Karpas-422 (cell line): ENCODE measurements around the gene HYDIN. TPM values are rescaled to one million over a fixed set of nuclear protein-coding genes. Genes with fewer than 3 reads are reported as not detected.
A peak's percentile ranks its signal among the peaks of the same experiment; 100 is the strongest.
"Not testable (repeated sequence)": the region's sequence is repeated elsewhere in the genome, so short reads cannot be mapped to it uniquely, and the experiment has no call there.

ENCODE experiments used
- DNase-seq: peaks from one replicate; pipeline ENCODE4 v3.0.0-alpha.2; 2015
- H2AFZ ChIP-seq: fragments of 200-600 bp; sonication (generic); 2 replicates; pipeline ENCODE4 v1.6.1; 2014; ENCODE audit warnings: antibody characterized with exemption, low read length, mixed read lengths
- H3K27ac ChIP-seq: fragments of 200-600 bp; sonication (generic); 2 replicates; pipeline ENCODE4 v1.5.1; 2014; ENCODE audit warnings: mild to moderate bottlenecking, low read length, moderate library complexity
- H3K27me3 ChIP-seq: fragments of 200-600 bp; sonication (generic); 2 replicates; pipeline ENCODE4 v1.6.1; 2014; ENCODE audit warnings: low read length, mixed read lengths
- H3K36me3 ChIP-seq: fragments of 200-600 bp; sonication (generic); 2 replicates; pipeline ENCODE4 v1.6.1; 2014; ENCODE audit warnings: low read length, mixed read lengths; ENCODE audit not compliant: insufficient read depth
- H3K4me1 ChIP-seq: fragments of 200-600 bp; sonication (generic); 2 replicates; pipeline ENCODE4 v1.6.1; 2014; ENCODE audit warnings: mild to moderate bottlenecking, low read length, mixed read lengths
- H3K4me2 ChIP-seq: fragments of 200-600 bp; sonication (generic); 2 replicates; pipeline ENCODE4 v1.6.1; 2014; ENCODE audit warnings: low read length, low read depth, mild to moderate bottlenecking; ENCODE audit not compliant: poor library complexity, severe bottlenecking
- H3K4me3 ChIP-seq: fragments of 200-600 bp; sonication (generic); 2 replicates; pipeline ENCODE4 v1.5.1; 2014; ENCODE audit warnings: mild to moderate bottlenecking, antibody characterized with exemption, low read length, mixed read lengths
- H3K79me2 ChIP-seq: fragments of 200-600 bp; sonication (generic); 2 replicates; pipeline ENCODE4 v1.6.1; 2014; ENCODE audit warnings: mild to moderate bottlenecking, low read length, mixed read lengths
- H3K9ac ChIP-seq: fragments of 200-600 bp; sonication (generic); 2 replicates; pipeline ENCODE4 v1.6.0; 2014; ENCODE audit warnings: low read length
- H3K9me2 ChIP-seq: fragments of 200-600 bp; sonication (generic), shearing (Covaris generic); replicated peaks from 2 replicates; pipeline ENCODE4 v1.6.0; 2014; ENCODE audit warnings: mild to moderate bottlenecking, low read length, moderate library complexity; ENCODE audit not compliant: insufficient read depth
- H3K9me3 ChIP-seq: fragments of 300-700, 200-600 bp; sonication (generic); 2 replicates; pipeline ENCODE4 v1.6.1; 2014; ENCODE audit warnings: low read length, mixed read lengths
- H4K20me1 ChIP-seq: fragments of 200-600 bp; sonication (generic); 2 replicates; pipeline ENCODE4 v1.6.1; 2014; ENCODE audit warnings: mild to moderate bottlenecking, antibody characterized with exemption, low read length, low read depth; ENCODE audit not compliant: insufficient read depth
- total RNA-seq: library from RNA; depleted of rRNA; stranded (reverse); fragments of >200 nt; shearing (Covaris generic); gene quantifications from 2 replicates; pipeline ENCODE4 v1.2.3, GENCODE V29; 2014; ENCODE audit warnings: low replicate concordance

HYDIN gene
- total RNA-seq, 1 experiment from 2014 or later: not detected

DNA sequence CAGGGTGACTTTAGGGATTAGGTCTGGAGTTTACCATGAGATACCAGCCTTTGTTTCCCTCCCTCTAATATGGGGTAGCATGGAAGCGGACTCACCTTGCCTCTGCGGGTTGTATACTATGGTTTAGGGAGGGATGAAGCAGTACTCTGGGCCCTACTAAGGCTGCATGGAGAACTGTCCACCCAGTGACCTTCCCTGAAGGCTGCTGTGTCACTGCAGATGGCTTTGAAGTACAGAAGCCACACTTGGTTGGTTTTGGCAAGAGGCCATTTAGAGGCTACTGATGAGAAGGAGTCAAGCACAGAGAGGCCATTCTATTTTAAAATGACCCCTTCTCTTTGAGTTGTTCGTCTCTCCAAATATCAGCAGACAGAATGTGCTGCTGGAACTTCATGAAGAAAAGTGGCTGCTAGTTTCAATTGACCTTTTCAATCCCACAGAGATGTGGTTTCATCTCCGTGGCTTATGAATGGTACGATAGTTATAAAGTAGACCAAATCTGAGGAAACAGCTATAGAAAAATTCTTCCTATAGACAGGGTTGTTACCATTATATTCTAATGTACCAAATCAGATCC is 208.5 kb downstream of the HYDIN start:
- not testable (repeated sequence) for H3K9ac ChIP-seq, H3K9me3 ChIP-seq, H3K4me1 ChIP-seq, H3K4me3 ChIP-seq, H4K20me1 ChIP-seq, H3K27ac ChIP-seq, H3K9me2 ChIP-seq, H3K36me3 ChIP-seq, H3K79me2 ChIP-seq, H3K27me3 ChIP-seq, H2AFZ ChIP-seq, H3K4me2 ChIP-seq, DNase-seq

DNA sequence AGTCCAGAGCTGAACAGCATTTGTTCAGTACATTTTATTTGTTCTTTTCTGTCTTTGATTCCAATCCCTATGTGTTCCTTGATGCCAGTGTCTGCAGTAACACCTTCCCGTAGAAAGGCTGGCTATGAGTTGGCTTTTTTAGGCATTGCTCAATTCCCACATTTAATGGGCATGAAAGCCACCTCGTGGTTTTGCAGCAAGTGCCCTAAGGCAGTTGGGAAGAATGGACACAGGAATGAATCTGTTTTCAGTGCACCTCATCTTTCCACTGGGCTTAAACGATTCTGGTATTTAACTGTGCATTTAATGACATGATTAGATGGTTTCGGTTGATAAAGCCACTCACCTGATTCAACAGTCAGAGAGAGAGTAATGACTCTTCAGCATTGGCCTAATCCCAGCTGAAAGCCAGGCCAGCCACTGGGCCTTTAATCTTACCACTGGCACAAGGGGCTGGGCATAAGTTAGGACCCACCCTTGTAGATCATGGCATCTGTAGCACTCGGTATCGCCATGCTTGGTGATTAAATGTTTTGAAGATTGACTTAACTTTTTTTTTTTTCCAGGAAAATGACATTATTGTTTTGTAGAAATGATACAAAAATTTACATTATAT is 211.3 kb downstream of the HYDIN start:
- H3K36me3 ChIP-seq, H2AFZ ChIP-seq, DNase-seq, H3K4me3 ChIP-seq, H3K79me2 ChIP-seq, H3K9me3 ChIP-seq, H3K27me3 ChIP-seq, H3K27ac ChIP-seq, H3K4me1 ChIP-seq, H3K9ac ChIP-seq, H4K20me1 ChIP-seq, H3K9me2 ChIP-seq, H3K4me2 ChIP-seq: not testable (repeated sequence)

DNA sequence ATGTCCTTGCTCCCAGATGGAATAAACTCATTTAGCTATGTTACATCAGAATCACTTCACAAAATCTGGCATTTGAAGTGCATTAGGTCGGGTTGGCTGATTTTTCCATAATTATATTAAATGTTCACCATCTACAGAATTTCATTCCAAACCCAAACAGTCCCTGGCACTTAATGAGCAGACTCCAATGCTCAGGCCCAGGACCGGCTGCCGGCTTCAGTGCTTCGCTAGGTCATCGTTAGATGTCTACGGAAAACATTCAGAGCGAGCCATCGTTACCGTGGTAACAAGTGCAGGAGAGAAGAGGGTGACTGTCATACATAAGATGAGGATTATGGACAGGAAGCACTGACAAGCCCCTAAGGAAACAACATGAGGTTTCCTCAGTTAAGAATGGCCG is 215.1 kb downstream of the HYDIN start:
- H3K4me3 ChIP-seq, H3K9ac ChIP-seq: not testable (repeated sequence)

DNA sequence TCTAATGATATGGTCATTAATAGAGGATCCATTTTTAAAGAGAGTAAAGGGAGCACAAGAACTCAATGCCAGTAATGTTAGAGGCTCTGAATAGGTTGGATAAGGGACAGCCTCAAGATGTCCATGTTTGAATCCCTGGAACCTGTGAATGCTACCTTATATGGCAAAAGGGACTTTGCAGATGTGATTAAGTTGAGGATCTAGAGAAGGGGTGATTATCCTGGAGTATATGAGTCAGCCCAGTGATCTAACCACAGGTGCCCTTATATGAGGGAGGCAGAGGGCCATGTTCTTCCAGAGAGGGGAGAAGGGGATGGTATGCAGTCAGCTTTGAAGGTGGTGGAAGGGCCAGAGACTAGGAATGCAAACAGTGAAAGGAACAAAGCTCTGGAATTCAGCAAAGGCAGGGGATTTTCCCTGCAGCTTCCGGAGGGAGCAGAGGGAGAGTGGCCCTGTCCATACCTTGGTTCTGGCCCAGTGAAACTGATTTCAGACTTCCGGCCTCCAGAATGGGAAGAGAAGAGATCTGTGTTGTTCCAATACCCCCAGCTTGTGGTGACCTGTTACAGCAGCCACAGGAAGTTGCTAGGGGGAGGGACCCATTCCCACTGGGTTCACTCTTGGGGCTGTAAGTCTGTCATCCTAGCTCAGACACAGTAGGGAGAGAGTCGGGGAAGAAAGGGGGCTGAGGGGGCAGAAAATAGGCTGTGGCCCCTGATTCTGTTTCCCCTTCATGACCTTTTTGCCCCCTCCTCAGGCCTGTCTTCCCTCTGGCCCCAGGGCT is 220.9 kb downstream of the HYDIN start:
- H3K4me2 ChIP-seq, DNase-seq, H3K4me1 ChIP-seq, H3K4me3 ChIP-seq, H3K9me2 ChIP-seq, H2AFZ ChIP-seq, H3K36me3 ChIP-seq, H3K79me2 ChIP-seq, H3K27me3 ChIP-seq, H3K9ac ChIP-seq, H4K20me1 ChIP-seq, H3K9me3 ChIP-seq, H3K27ac ChIP-seq: not testable (repeated sequence)

More for the DNA sequence above, 215.1 kb downstream of the HYDIN start:
- H3K4me1 ChIP-seq, H3K27ac ChIP-seq, H3K4me2 ChIP-seq, H4K20me1 ChIP-seq, H3K79me2 ChIP-seq, H3K9me3 ChIP-seq, H3K9me2 ChIP-seq, H2AFZ ChIP-seq, H3K36me3 ChIP-seq, DNase-seq, H3K27me3 ChIP-seq: not testable (repeated sequence)

DNA sequence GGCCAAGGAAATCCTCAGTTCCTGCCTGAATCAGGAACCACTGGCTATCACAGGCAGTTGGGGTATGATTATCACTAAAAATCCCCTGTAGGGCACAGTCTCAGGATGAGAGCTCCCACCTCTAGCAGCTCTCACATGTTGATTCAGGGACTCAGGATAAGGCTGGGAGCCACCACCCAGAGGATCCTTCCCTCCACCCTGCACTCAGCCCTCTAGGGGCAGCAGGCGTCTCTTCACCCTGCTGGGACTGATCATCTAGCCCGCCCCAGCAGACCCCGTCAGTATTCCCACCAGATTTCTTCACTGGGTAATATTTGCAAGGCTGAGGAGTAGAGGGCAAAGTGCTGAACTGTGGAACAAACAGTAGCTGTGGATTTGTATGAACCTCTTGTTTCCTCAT is 224.0 kb downstream of the HYDIN start:
- not testable (repeated sequence) for H3K27ac ChIP-seq, H3K9me3 ChIP-seq, H3K4me3 ChIP-seq, H3K79me2 ChIP-seq, H3K9me2 ChIP-seq, DNase-seq, H3K36me3 ChIP-seq, H3K27me3 ChIP-seq, H3K4me2 ChIP-seq, H4K20me1 ChIP-seq, H3K4me1 ChIP-seq, H2AFZ ChIP-seq, H3K9ac ChIP-seq

DNA sequence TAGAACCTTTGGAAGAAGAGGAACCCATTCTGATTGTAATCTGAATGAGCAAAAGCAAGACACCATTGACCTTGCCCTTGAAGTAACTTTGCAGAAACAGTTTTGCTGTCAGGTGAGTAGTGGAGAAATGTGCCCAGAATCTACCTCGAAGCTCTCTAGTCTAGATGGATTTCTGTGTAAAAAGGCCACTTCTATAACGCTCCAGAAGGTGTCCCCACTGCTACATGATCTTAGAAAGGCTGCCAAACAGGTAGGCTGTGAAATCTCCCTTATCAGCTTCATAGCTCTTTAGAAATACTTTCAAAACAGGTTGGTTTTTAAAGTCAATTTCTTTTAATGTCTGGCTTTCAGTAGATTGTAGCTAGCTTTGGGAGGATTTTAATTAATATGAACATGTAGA is 230.8 kb downstream of the HYDIN start:
- peak; percentile 57 for DNase-seq
- H3K4me2 ChIP-seq, H3K9ac ChIP-seq, H3K9me3 ChIP-seq, H2AFZ ChIP-seq, H3K4me3 ChIP-seq, H3K9me2 ChIP-seq, H3K79me2 ChIP-seq, H3K4me1 ChIP-seq, H4K20me1 ChIP-seq, H3K27me3 ChIP-seq, H3K27ac ChIP-seq, H3K36me3 ChIP-seq: not testable (repeated sequence)

DNA sequence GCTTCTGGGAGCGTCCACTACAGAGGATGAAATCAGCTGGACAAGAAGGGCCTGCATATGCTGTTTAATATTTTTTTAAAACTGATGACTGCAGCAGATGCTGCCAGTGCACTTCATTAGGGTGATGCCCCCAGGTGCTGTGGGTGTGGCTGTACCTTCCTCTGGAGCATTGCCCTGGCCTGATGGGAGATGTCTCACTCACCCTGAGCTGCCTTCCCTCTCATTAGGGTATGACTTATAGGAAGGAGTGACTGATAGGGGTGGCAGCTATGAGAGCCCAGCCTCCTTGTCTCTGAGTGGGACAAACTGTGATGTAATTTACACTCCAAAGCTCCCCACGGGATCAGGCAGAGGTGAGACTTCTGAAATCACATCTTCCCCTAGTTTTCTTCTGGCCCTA is 234.7 kb downstream of the HYDIN start:
- H2AFZ ChIP-seq, H3K4me2 ChIP-seq, H3K9me2 ChIP-seq, H3K4me1 ChIP-seq, H3K27me3 ChIP-seq, H3K4me3 ChIP-seq, H4K20me1 ChIP-seq, H3K9ac ChIP-seq, H3K9me3 ChIP-seq, H3K79me2 ChIP-seq, H3K27ac ChIP-seq, H3K36me3 ChIP-seq, DNase-seq: not testable (repeated sequence)

DNA sequence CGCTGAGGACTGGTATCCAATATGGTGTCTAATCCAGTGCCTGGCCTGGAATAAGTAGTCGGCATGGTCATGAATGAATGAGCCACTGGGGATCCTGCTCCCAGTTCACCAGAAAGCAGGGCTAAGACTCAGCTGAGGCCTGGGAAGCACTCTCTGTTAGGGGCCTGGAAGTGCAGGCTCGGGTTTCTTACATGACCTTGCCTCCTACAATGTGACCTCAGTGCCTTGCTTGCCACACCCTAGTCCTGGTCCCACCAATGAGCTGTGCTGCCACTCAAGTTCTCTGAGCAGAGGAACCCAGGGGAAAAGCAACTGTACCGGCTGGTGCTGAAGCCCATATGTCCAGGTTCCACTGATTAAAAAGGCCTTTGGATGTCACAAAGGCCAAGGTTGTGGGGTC is 238.0 kb downstream of the HYDIN start:
- H3K27ac ChIP-seq, H2AFZ ChIP-seq, H3K9me3 ChIP-seq, H3K9ac ChIP-seq, DNase-seq, H4K20me1 ChIP-seq, H3K36me3 ChIP-seq, H3K27me3 ChIP-seq, H3K9me2 ChIP-seq, H3K79me2 ChIP-seq, H3K4me1 ChIP-seq, H3K4me2 ChIP-seq, H3K4me3 ChIP-seq: not testable (repeated sequence)
